ENCODE data around the gene FUBP1. TPM values are rescaled to one million over a fixed set of nuclear protein-coding genes. Genes with fewer than 3 reads are reported as not detected.

The FUBP1 gene
- polyA plus RNA-seq, 1 of the 3 experiments (the other 2 are of a cell fraction) = 64.1 TPM

GRCh38 chr1:78003882-78004718 lies 25.2 kb upstream of the FUBP1 start:
- peaks cover 58% of the 10 kb centered on the region for H3K79me2 ChIP-seq (ENCODE audit: insufficient read depth)

More at GRCh38 chr1:78003882-78004718, 25.2 kb upstream of the FUBP1 start:
- peak overlapping the region; percentile 62 to 70 for H3K4me3 ChIP-seq (ENCODE audit: low read depth in 2 of 2, low read length in 1 of 2)
- no peaks in the 10 kb centered on the region for H3K27me3 ChIP-seq (ENCODE audit: insufficient read depth)
- H3K4me2 ChIP-seq = peak overlapping the region; percentile 71
- peak overlapping the region; percentile 90 to 95 for H3K27ac ChIP-seq (ENCODE audit: low read depth in 2 of 2, low read length in 1 of 2)
- H2AFZ ChIP-seq (ENCODE audit: low read depth) = peak overlapping the region; percentile 75; the same call in 1 of the 2 replicates
- H3K36me3 ChIP-seq (replicated peaks in 1 of 2; ENCODE audit: control insufficient read depth in 1 of 2, insufficient read depth in 2 of 2, low read length in 1 of 2) = peaks cover 0 to 5% of the 10 kb centered on the region in 2 experiments
- H3K4me1 ChIP-seq (ENCODE audit: control insufficient read depth in 1 of 2, insufficient read depth in 2 of 2, low read depth in 1 of 2, low read length in 1 of 2) = peaks cover 6 to 8% of the 10 kb centered on the region in 2 experiments; a peak in 2 of 4 replicates
- no peaks in the 10 kb centered on the region for H3K9me2 ChIP-seq
- TF ChIP-seq TEAD4 (IDR thresholded peaks at IDR 0.05; ENCODE audit: borderline replicate concordance, insufficient read depth) (peak; percentile 26; the same call in 1 of the 2 replicates), MAX (IDR thresholded peaks at IDR 0.05; ENCODE audit: low read depth) (peak; percentile 15; the same call in 1 of the 2 replicates), FOXM1 (IDR thresholded peaks at IDR 0.05; ENCODE audit: low read depth) (no peak), NFIC (IDR thresholded peaks at IDR 0.05; ENCODE audit: borderline replicate concordance) (no peak), USF2 (IDR thresholded peaks at IDR 0.05; ENCODE audit: borderline replicate concordance, low read depth, low read length) (no peak), IRF3 (IDR thresholded peaks at IDR 0.05; ENCODE audit: low read depth, low read length) (0 out of 2 replicates have a peak, but pooled peaks have one; percentile 4), CHD2 (IDR thresholded peaks at IDR 0.05; ENCODE audit: low read length, partially characterized antibody) (peak; percentile 23), JUND (IDR thresholded peaks at IDR 0.05) (0 out of 2 replicates have a peak, but pooled peaks have one; percentile 9), FOSL2 (IDR thresholded peaks at IDR 0.05; ENCODE audit: borderline replicate concordance, low read depth) (0 out of 2 replicates have a peak, but pooled peaks have one; percentile 8), RCOR1 (IDR thresholded peaks at IDR 0.05; ENCODE audit: low read length) (no peak), SIN3A (IDR thresholded peaks at IDR 0.05; ENCODE audit: borderline replicate concordance, low read depth, low read length) (peak; percentile 86; the same call in 1 of the 2 replicates), YY1 (IDR thresholded peaks at IDR 0.05; ENCODE audit: low read depth) (peak; percentile 36; the same call in 1 of the 2 replicates), MXI1 (IDR thresholded peaks at IDR 0.05; ENCODE audit: low read depth, low read length) (no peak), POLR2AphosphoS5 (IDR thresholded peaks at IDR 0.05; ENCODE audit: low read depth, low read length) (peak; percentile 99)
- WGBS (ENCODE audit: low lambda C conversion rate) = 10% methylated on average over 8 of the region's 8 CpGs
- peak overlapping the region; percentile 96 for H3K9ac ChIP-seq
- ChIA-PET POLR2A (interaction anchor here (0.8 to 2.5 kb wide), 7 partner anchors 9 to 224 kb away, joined by 3 to 26 read pairs (median 6); partner anchors contain the start of gene FUBP1), CTCF (interaction anchor here (1.3 to 2.8 kb wide), 4 partner anchors 9 to 603 kb away, joined by 3 to 16 read pairs (median 8); no protein-coding TSS in a partner anchor)
- no peaks in the 10 kb centered on the region; the same call in 1 of the 2 replicates for H4K20me1 ChIP-seq (ENCODE audit: insufficient read depth)
- peaks cover 40% of the 10 kb centered on the region for H3F3A ChIP-seq (replicated peaks; ENCODE audit: insufficient read depth)
- peak; percentile 27 for DNase-seq
- no peaks in the 10 kb centered on the region for H3K9me3 ChIP-seq
